Measurements from ENCODE around the gene PPP1R1B.
"Not testable (repeated sequence)": the region's sequence is repeated elsewhere in the genome, so short reads cannot be mapped to it uniquely, and the experiment has no call there.

The PPP1R1B gene

GRCh38 chr17:39581759-39582085, 45.0 kb upstream of the PPP1R1B start:
- no peak for DNase-seq (ENCODE audit: extremely low read depth, insufficient read length)
- Histone ChIP-seq H3K36me3 (ENCODE audit: control insufficient read depth, insufficient read depth, low read length) (no peaks in the 10 kb centered on the region), H3K4me3 (replicated peaks; ENCODE audit: low read depth, low read length) (no peak overlapping the region), H3K27me3 (replicated peaks; ENCODE audit: control insufficient read depth, insufficient read depth, low read length) (no peaks in the 10 kb centered on the region; the same call in 1 of the 2 replicates)
- TF ChIP-seq CTCF (IDR thresholded peaks at IDR 0.05; ENCODE audit: insufficient read depth, low read length, poor library complexity, severe bottlenecking): no peak

GRCh38 chr17:39582658-39583057, 44.1 kb upstream of the PPP1R1B start:
- Histone ChIP-seq H3K27me3 (replicated peaks; ENCODE audit: control insufficient read depth, insufficient read depth, low read length) (no peaks in the 10 kb centered on the region; the same call in 1 of the 2 replicates), H3K4me3 (replicated peaks; ENCODE audit: low read depth, low read length) (no peak overlapping the region), H3K36me3 (ENCODE audit: control insufficient read depth, insufficient read depth, low read length) (no peaks in the 10 kb centered on the region)
- TF ChIP-seq CTCF (IDR thresholded peaks at IDR 0.05; ENCODE audit: insufficient read depth, low read length, poor library complexity, severe bottlenecking): no peak
- no peak for DNase-seq (ENCODE audit: extremely low read depth, insufficient read length)

GRCh38 chr17:39590180-39590579, 36.6 kb upstream of the PPP1R1B start:
- H3K27me3 ChIP-seq (replicated peaks; ENCODE audit: control insufficient read depth, insufficient read depth, low read length); DNase-seq (ENCODE audit: extremely low read depth, insufficient read length); H3K4me3 ChIP-seq (replicated peaks; ENCODE audit: low read depth, low read length); H3K36me3 ChIP-seq (ENCODE audit: control insufficient read depth, insufficient read depth, low read length): not testable (repeated sequence)

GRCh38 chr17:39591958-39592954, 34.5 kb upstream of the PPP1R1B start:
- Histone ChIP-seq H3K4me3 (replicated peaks; ENCODE audit: low read depth, low read length) (no peak overlapping the region), H3K36me3 (ENCODE audit: control insufficient read depth, insufficient read depth, low read length) (no peaks in the 10 kb centered on the region), H3K27me3 (replicated peaks; ENCODE audit: control insufficient read depth, insufficient read depth, low read length) (peaks cover 3% of the 10 kb centered on the region)
- no peak for TF ChIP-seq CTCF (IDR thresholded peaks at IDR 0.05; ENCODE audit: insufficient read depth, low read length, poor library complexity, severe bottlenecking)
- DNase-seq (ENCODE audit: extremely low read depth, insufficient read length): no peak

- Histone ChIP-seq H3K4me3 (replicated peaks; ENCODE audit: low read depth, low read length) (no peak overlapping the region), H3K27me3 (replicated peaks; ENCODE audit: control insufficient read depth, insufficient read depth, low read length) (peaks cover 3% of the 10 kb centered on the region), H3K36me3 (ENCODE audit: control insufficient read depth, insufficient read depth, low read length) (no peaks in the 10 kb centered on the region)
- no peak for TF ChIP-seq CTCF (IDR thresholded peaks at IDR 0.05; ENCODE audit: insufficient read depth, low read length, poor library complexity, severe bottlenecking)
- DNase-seq (ENCODE audit: extremely low read depth, insufficient read length): no peak
Measured at GRCh38 chr17:39593371-39593770, 33.4 kb upstream of the PPP1R1B start.

- no peak for TF ChIP-seq CTCF (IDR thresholded peaks at IDR 0.05; ENCODE audit: insufficient read depth, low read length, poor library complexity, severe bottlenecking)
- no peak for DNase-seq (ENCODE audit: extremely low read depth, insufficient read length)
- no peaks in the 10 kb centered on the region for H3K36me3 ChIP-seq (ENCODE audit: control insufficient read depth, insufficient read depth, low read length)
- no peak overlapping the region for H3K4me3 ChIP-seq (replicated peaks; ENCODE audit: low read depth, low read length)
- H3K27me3 ChIP-seq (replicated peaks; ENCODE audit: control insufficient read depth, insufficient read depth, low read length): peaks cover 8% of the 10 kb centered on the region
Measured at GRCh38 chr17:39595294-39595693, 31.5 kb upstream of the PPP1R1B start.
